Keratinocyte (primary cell): ENCODE data around the gene DSG1. TPM values are rescaled to one million over a fixed set of nuclear protein-coding genes. Genes with fewer than 3 reads are reported as not detected.

Experiments
- DNase-seq: peaks from one replicate; pipeline ENCODE4 v3.0.0-alpha.2; 2011; ENCODE audit warnings: low read depth, missing footprints, low spot score
- FAIRE-seq: peaks from 2 replicates; lab custom pipeline; 2011; peaks lifted over from hg19 to GRCh38; lab: Jason Lieb, UNC
- H2AFZ ChIP-seq: 2 replicates; pipeline ENCODE4 v1.6.0; 2012; ENCODE audit warnings: low read length, control low read depth, inconsistent platforms; ENCODE audit not compliant: control insufficient read depth
- H3K27ac ChIP-seq: 2 replicates; pipeline ENCODE4 v1.5.1; 2011; ENCODE audit warnings: low read length; ENCODE audit not compliant: control insufficient read depth, insufficient read depth
- H3K27me3 ChIP-seq: 3 replicates; pipeline ENCODE4 v1.6.0; 2011; ENCODE audit warnings: low read length; ENCODE audit not compliant: control insufficient read depth, insufficient read depth; ENCODE audit errors: extremely low read depth
- H3K36me3 ChIP-seq, 2 experiments: 2 replicates in 1 of 2; 3 replicates in 1 of 2; pipeline ENCODE4 v1.5.1; 2011; ENCODE audit warnings: low read length in 2 of 2, mild to moderate bottlenecking in 1 of 2; ENCODE audit not compliant: control insufficient read depth in 2 of 2, insufficient read depth in 2 of 2; ENCODE audit errors: extremely low read depth in 1 of 2
- H3K4me1 ChIP-seq: 3 replicates; pipeline ENCODE4 v1.5.1; 2011; ENCODE audit warnings: low read length; ENCODE audit not compliant: control insufficient read depth, insufficient read depth; ENCODE audit errors: extremely low read depth
- H3K4me2 ChIP-seq: 3 replicates; pipeline ENCODE4 v1.6.0; 2011; ENCODE audit warnings: low read depth, low read length; ENCODE audit not compliant: control insufficient read depth, insufficient read depth; ENCODE audit errors: extremely low read depth
- H3K4me3 ChIP-seq, 3 experiments: fragments of 200-600 bp in 1 of 3; sonication (generic) in 1 of 3; 2 replicates in 2 of 3; 3 replicates in 1 of 3; pipeline ENCODE4 v1.5.1; 2011 to 2016; ENCODE audit warnings: low read length in 3 of 3, mild to moderate bottlenecking in 3 of 3, control low read depth in 2 of 3, inconsistent platforms in 1 of 3, low read depth in 1 of 3, mixed read lengths in 1 of 3, mixed run types in 1 of 3, moderate library complexity in 1 of 3; ENCODE audit not compliant: control insufficient read depth in 2 of 3, insufficient read depth in 2 of 3; ENCODE audit errors: extremely low read depth in 1 of 3
- H3K79me2 ChIP-seq: 2 replicates; pipeline ENCODE4 v1.6.0; 2012; ENCODE audit warnings: low read length; ENCODE audit not compliant: control insufficient read depth, insufficient read depth
- H3K9ac ChIP-seq: 3 replicates; pipeline ENCODE4 v1.6.0; 2011; ENCODE audit warnings: low read length; ENCODE audit not compliant: control insufficient read depth, insufficient read depth; ENCODE audit errors: extremely low read depth
- H3K9me1 ChIP-seq: 3 replicates; pipeline ENCODE4 v1.6.0; 2011; ENCODE audit warnings: low read length; ENCODE audit not compliant: control insufficient read depth, insufficient read depth; ENCODE audit errors: extremely low read depth
- H3K9me3 ChIP-seq: 2 replicates; pipeline ENCODE4 v1.5.1; 2012; ENCODE audit warnings: low read depth, low read length; ENCODE audit not compliant: control insufficient read depth
- H4K20me1 ChIP-seq: 3 replicates; pipeline ENCODE4 v1.6.0; 2011; ENCODE audit warnings: low read length; ENCODE audit not compliant: control insufficient read depth, insufficient read depth; ENCODE audit errors: extremely low read depth
- EZH2 ChIP-seq: IDR thresholded peaks from one replicate; pipeline ENCODE4 v1.6.1; 2012; ENCODE audit warnings: inconsistent platforms, mild to moderate bottlenecking, low read length, moderate library complexity
- dilution Hi-C: fragments of 300-500 bp; cut with MboI; formaldehyde crosslinking; loops from one replicate; pipeline ENCODE4 v1.7.0; 2020; ENCODE audit warnings: low sequenced_read_pairs; ENCODE audit not compliant: extremely low pct_ligation_motif_present
- polyA plus RNA-seq, 5 experiments: library from polyadenylated mRNA; depleted of rRNA in 3 of 5; stranded (reverse) in 3 of 5; stranded (forward) in 1 of 5; unstranded in 1 of 5; fragments of >200 nt; gene quantifications; 1 replicate in 1 of 5; 2 replicates in 3 of 5; 3 replicates in 1 of 5; pipeline versions ENCODE4 v1.2.1 to v1.2.3, GENCODE V29; 2011 to 2012; ENCODE audit warnings: missing spikeins in 2 of 5, low read depth in 1 of 5, low replicate concordance in 1 of 5
- TF ChIP-seq, protein P1 (sequence below), 3 experiments: IDR thresholded peaks in 1 of 3; conservative IDR thresholded peaks in 1 of 3; optimal IDR thresholded peaks in 1 of 3; 2 replicates in 2 of 3; 3 replicates in 1 of 3; pipeline versions ENCODE3 to v1.5.1; 2011; ENCODE audit warnings: low read length in 3 of 3, mild to moderate bottlenecking in 3 of 3, moderate library complexity in 2 of 3, control low read depth in 1 of 3, inconsistent platforms in 1 of 3; ENCODE audit not compliant: insufficient read depth in 2 of 3; ENCODE audit errors: extremely low read depth in 1 of 3

The DSG1 gene
- polyA plus RNA-seq, 1 donor (not counting 4 experiments of a cell fraction or from before 2014, with no cell fraction given), result 27.6 TPM

DNA sequence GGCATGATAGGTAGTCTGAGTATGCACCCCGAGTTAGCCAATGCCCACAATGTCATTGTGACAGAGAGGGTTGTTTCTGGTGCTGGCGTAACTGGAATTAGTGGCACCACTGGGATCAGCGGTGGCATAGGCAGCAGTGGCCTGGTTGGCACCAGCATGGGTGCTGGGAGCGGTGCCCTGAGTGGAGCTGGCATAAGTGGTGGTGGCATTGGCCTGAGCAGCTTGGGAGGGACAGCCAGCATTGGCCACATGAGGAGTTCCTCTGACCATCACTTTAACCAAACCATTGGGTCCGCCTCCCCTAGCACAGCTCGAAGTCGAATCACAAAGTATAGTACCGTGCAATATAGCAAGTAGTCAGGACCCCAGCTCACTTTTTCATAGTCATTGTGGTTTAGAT lies 37.0 kb downstream of the DSG1 start:
- FAIRE-seq (no peak), DNase-seq (no peak)
- Histone ChIP-seq H3K4me1 (no peaks in the 10 kb centered on the region), H3K9me1 (no peaks in the 10 kb centered on the region), H3K4me2 (no peak overlapping the region), H3K36me3 (no peaks in the 10 kb centered on the region), H2AFZ (no peak overlapping the region), H3K27me3 (no peaks in the 10 kb centered on the region), H3K79me2 (no peaks in the 10 kb centered on the region), H3K4me3 (no peak overlapping the region), H3K9me3 (no peaks in the 10 kb centered on the region), H4K20me1 (no peaks in the 10 kb centered on the region), H3K27ac (no peak overlapping the region), H3K9ac (no peak overlapping the region)
- TF ChIP-seq, protein P1, sequence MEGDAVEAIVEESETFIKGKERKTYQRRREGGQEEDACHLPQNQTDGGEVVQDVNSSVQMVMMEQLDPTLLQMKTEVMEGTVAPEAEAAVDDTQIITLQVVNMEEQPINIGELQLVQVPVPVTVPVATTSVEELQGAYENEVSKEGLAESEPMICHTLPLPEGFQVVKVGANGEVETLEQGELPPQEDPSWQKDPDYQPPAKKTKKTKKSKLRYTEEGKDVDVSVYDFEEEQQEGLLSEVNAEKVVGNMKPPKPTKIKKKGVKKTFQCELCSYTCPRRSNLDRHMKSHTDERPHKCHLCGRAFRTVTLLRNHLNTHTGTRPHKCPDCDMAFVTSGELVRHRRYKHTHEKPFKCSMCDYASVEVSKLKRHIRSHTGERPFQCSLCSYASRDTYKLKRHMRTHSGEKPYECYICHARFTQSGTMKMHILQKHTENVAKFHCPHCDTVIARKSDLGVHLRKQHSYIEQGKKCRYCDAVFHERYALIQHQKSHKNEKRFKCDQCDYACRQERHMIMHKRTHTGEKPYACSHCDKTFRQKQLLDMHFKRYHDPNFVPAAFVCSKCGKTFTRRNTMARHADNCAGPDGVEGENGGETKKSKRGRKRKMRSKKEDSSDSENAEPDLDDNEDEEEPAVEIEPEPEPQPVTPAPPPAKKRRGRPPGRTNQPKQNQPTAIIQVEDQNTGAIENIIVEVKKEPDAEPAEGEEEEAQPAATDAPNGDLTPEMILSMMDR (optimal IDR thresholded peaks at IDR 0.05 in 1 of 3, IDR thresholded peaks at IDR 0.05 in 1 of 3, conservative IDR thresholded peaks at IDR 0.05 in 1 of 3; ENCODE audit: extremely low read depth in 1 of 3, insufficient read depth in 2 of 3, low read length in 3 of 3), result no peak
- no peak for TF ChIP-seq EZH2
- dilution Hi-C loops, result no loop called here

DNA sequence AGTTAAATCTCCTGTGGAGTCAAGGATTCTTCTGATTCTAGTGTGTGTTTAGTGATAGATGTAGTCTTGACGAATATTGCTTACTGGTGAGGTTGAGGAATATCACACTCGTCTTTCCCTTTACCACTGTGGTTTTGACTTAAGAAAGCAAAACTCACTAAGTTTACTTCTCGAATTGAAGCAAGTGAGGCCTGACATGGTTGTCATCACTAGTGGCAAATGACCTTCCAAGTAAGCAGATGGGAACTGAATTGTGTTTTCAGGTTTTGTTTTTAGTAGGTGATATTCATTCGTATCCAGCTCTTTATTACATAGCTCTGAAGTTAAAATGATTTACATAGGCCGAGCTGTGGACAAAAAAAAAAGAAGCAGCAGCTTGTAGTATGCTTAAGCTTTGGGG lies 38.1 kb downstream of the DSG1 start:
- Histone ChIP-seq H3K9me3 (no peaks in the 10 kb centered on the region), H3K27ac (no peak overlapping the region), H3K36me3 (no peaks in the 10 kb centered on the region), H4K20me1 (no peaks in the 10 kb centered on the region), H3K27me3 (no peaks in the 10 kb centered on the region), H3K9me1 (no peaks in the 10 kb centered on the region), H3K4me3 (no peak overlapping the region), H3K9ac (no peak overlapping the region), H3K79me2 (no peaks in the 10 kb centered on the region), H3K4me2 (no peak overlapping the region), H3K4me1 (no peaks in the 10 kb centered on the region), H2AFZ (no peak overlapping the region)
- no peak for DNase-seq
- dilution Hi-C loops, result no loop called here
- FAIRE-seq, result no peak
- TF ChIP-seq EZH2, result no peak
- TF ChIP-seq, protein P1 (optimal IDR thresholded peaks at IDR 0.05 in 1 of 3, IDR thresholded peaks at IDR 0.05 in 1 of 3, conservative IDR thresholded peaks at IDR 0.05 in 1 of 3; ENCODE audit: extremely low read depth in 1 of 3, insufficient read depth in 2 of 3, low read length in 3 of 3), result no peak
